Ovary (tissue), 9 donors: Measurements from ENCODE around the gene GLDN. TPM values are rescaled to one million over a fixed set of nuclear protein-coding genes. Genes with fewer than 3 reads are reported as not detected.
A peak's percentile ranks its signal among the peaks of the same experiment; 100 is the strongest.

Source experiments
- DNase-seq, 5 donors: peaks; one replicate each; pipeline ENCODE4 v3.0.0-alpha.2; 2019 to 2020
- H3K27ac ChIP-seq, 2 donors: fragments of 200-600 bp; one replicate each; pipeline versions ENCODE4 v1.5.1 to v1.8.0; 2019 to 2022
- H3K27me3 ChIP-seq: fragments of 200-600 bp; one replicate; pipeline ENCODE4 v1.8.0; 2022
- H3K36me3 ChIP-seq: fragments of 200-600 bp; sonication (generic); one replicate; pipeline ENCODE4 v1.5.1; 2019
- H3K4me1 ChIP-seq: one replicate; pipeline ENCODE4 v1.8.1; 2013; ENCODE audit warnings: mild to moderate bottlenecking, moderate library complexity; ENCODE audit not compliant: insufficient read depth
- H3K4me3 ChIP-seq: fragments of 200-600 bp; sonication (generic); one replicate; pipeline ENCODE4 v1.5.1; 2017
- H3K9me3 ChIP-seq, 2 donors: fragments of 200-600 bp in 1 of 2; sonication (generic) in 1 of 2; one replicate each; pipeline versions ENCODE4 v1.5.1 to v1.8.1; 2013 to 2019; ENCODE audit warnings: mild to moderate bottlenecking in 1 of 2, moderate library complexity in 1 of 2
- CTCF ChIP-seq, 3 donors: fragments of 450-650 bp in 2 of 3; fragments of 200-600 bp in 1 of 3; IDR thresholded peaks; one replicate each; pipeline versions ENCODE4 v1.5.1 to v1.8.0; 2016 to 2022; ENCODE audit warnings: antibody characterized with exemption in 3 of 3, mild to moderate bottlenecking in 1 of 3
- EP300 ChIP-seq: sonication (generic); formaldehyde crosslinking; IDR thresholded peaks from one replicate; pipeline ENCODE4 v1.6.1; 2017; ENCODE audit warnings: antibody characterized with exemption
- POLR2A ChIP-seq: fragments of 450-650 bp; IDR thresholded peaks from one replicate; pipeline ENCODE4 v1.6.1; 2017; ENCODE audit warnings: antibody characterized with exemption, mild to moderate bottlenecking, moderate library complexity
- WGBS, 3 donors: extraction: QIAGEN DNeasy Blood & Tissue Kit in 1 of 3; methylation state at CpG; one replicate each; pipeline versions ENCODE4 v1.1.5 to v1.1.7; 2013 to 2017; 5-methylcytosine and 5-hydroxymethylcytosine counted together
- intact Hi-C, 4 donors: fragments of 100-400 bp; cut with DNase I; formaldehyde crosslinking; loops; one replicate each; pipeline versions ENCODE4 v1.11.0 to v1.15.1; 2022 to 2023
- polyA plus RNA-seq, 2 donors: library from polyadenylated mRNA; stranded (reverse); fragments of 200-250 nt in 1 of 2; fragments of 350-450 nt in 1 of 2; fragmentation: Illumina TruSeq in 1 of 2; extraction: RNeasy Lipid Tissue Mini Kit (QIAGEN cat#74804) in 1 of 2; gene quantifications; one replicate each; pipeline ENCODE4 v1.2.3, GENCODE V29; 2013 to 2014
- total RNA-seq, 7 donors: library from RNA; depleted of rRNA in 2 of 7; stranded (reverse); fragments of >200 nt in 2 of 7; fragmentation: NEBNext Ultra II Directional in 3 of 7; extraction: Animal tissue kit (Norgen Biotek cat#: 25700) in 3 of 7; gene quantifications; one replicate each; pipeline versions ENCODE4 v1.1.0 to v1.2.4, GENCODE V29; 2016 to 2023
- donor health status: DM: no; HTN: no; CAD: no; lungs with moderate emphysema.
- donor health status: DM: no; HTN: no; CAD: no.
- donor health status: Bipolar disorder and iron deficiency.
- donor health status: DM: yes; HTN: yes; CAD: no.
- donor health status: DM: no; HTN: no; CAD: no.
- donor health status: DM: yes; HTN: yes; CAD: no.

Gene GLDN
- total and polyA plus RNA-seq, 9 donors = 0.33 to 10.3 (median 2.3) TPM; not detected in 1

- DNase-seq = no peak
- Histone ChIP-seq H3K27me3 (no peaks in the 10 kb centered on the region), H3K36me3 (no peaks in the 10 kb centered on the region), H3K27ac (no peak overlapping the region), H3K4me3 (no peak overlapping the region), H3K9me3 (no peaks in the 10 kb centered on the region), H3K4me1 (no peaks in the 10 kb centered on the region)
- 11 to 36% (median 33%) methylated on average over 2 of the region's 2 CpGs for WGBS, 3 donors
- TF ChIP-seq POLR2A = no peak
- intact Hi-C loops = no loop called here
These were observed 37.9 kb upstream of the GLDN start for GRCh38 chr15:51303462-51303980.

DNA sequence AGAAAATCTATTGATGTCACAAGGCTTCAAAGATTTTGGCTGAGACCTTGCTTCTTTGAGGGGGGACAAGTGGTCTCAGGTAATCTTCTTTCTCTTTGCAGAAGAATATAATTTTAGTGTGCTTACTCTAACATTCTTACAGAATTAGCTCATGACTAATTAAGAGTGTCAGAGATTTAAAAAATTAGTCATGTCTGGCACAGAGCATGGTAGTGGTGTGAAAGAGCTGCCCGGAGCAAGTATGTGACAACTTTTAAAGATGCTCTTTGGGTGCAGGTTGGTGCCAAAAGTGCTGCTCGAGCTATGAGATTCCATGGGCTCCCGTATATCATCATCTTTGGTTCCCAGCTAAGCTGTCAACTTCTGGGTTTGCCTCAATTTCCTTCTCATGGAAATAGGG lies 34.1 kb upstream of the GLDN start:
- no peak for TF ChIP-seq POLR2A
- no peak for TF ChIP-seq CTCF (IDR thresholded peaks at IDR 0.05)
- no peak for TF ChIP-seq EP300
- no peaks in the 10 kb centered on the region for H3K27me3 ChIP-seq
- H3K9me3 ChIP-seq = no peaks in the 10 kb centered on the region
- WGBS, 3 donors = 83 to 90% (median 89%) methylated on average over 3 of the region's 3 CpGs
- H3K27ac ChIP-seq = no peak overlapping the region
- H3K4me3 ChIP-seq = no peak overlapping the region
- DNase-seq = no peak
- H3K36me3 ChIP-seq = no peaks in the 10 kb centered on the region
- intact Hi-C loops = no loop called here
- H3K4me1 ChIP-seq = no peaks in the 10 kb centered on the region

DNA sequence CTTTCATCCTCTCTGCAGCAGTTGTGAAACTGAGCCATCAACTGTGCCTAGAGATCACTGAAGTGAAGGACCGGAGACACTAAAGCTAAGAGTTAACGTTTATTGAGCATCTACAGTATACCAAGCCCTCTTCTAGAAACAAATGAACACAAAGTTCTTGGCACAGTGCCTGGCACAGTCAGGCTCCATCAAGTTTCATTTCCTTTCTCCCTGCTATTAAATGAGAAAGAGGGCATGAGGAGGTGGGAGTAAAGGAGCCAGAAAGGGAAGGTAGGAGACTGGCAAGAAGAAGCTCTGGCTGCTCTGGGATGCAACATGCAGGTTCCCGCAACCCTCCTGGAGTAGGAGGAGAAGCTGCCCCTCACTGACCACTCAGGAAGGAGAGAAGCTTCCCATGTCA lies 33.6 kb upstream of the GLDN start:
- Histone ChIP-seq H3K4me3 (no peak overlapping the region), H3K9me3 (no peaks in the 10 kb centered on the region), H3K36me3 (no peaks in the 10 kb centered on the region), H3K27me3 (no peaks in the 10 kb centered on the region), H3K27ac (no peak overlapping the region), H3K4me1 (no peaks in the 10 kb centered on the region)
- TF ChIP-seq EP300 = no peak
- no peak for TF ChIP-seq CTCF (IDR thresholded peaks at IDR 0.05)
- TF ChIP-seq POLR2A = no peak
- DNase-seq = no peak
- intact Hi-C loops = no loop called here
- 80 to 87% (median 85%) methylated on average over 3 of the region's 3 CpGs for WGBS, 3 donors

DNA sequence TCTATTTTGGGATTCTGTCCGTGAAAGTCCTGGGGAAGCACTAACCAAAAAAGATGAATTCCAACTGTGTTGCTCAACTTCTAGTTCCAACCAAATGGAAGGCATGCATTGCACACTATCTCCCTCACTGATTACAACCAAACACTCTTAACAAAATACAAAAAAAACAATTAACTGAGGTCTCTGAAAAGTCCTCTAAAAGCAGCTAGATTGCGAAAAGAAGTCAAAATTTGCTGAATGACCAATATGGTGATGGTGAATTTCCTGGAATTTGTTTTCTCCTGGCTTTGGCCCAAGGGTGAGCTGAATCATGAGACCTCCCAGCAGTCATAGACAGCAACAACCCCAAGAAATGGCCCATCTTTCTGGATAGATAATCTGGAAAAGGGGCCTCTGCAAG lies 31.4 kb upstream of the GLDN start:
- Histone ChIP-seq H3K27me3 (no peaks in the 10 kb centered on the region), H3K27ac (no peak overlapping the region), H3K9me3 (no peaks in the 10 kb centered on the region), H3K4me1 (no peaks in the 10 kb centered on the region), H3K36me3 (no peaks in the 10 kb centered on the region), H3K4me3 (no peak overlapping the region)
- intact Hi-C loops = no loop called here
- 25 to 30% (median 26%) methylated on average over 2 of the region's 2 CpGs for WGBS, 3 donors
- DNase-seq = peak in 1 of 5 donors; percentile 22
- no peak for TF ChIP-seq POLR2A
- no peak for TF ChIP-seq EP300
- no peak for TF ChIP-seq CTCF (IDR thresholded peaks at IDR 0.05)

DNA sequence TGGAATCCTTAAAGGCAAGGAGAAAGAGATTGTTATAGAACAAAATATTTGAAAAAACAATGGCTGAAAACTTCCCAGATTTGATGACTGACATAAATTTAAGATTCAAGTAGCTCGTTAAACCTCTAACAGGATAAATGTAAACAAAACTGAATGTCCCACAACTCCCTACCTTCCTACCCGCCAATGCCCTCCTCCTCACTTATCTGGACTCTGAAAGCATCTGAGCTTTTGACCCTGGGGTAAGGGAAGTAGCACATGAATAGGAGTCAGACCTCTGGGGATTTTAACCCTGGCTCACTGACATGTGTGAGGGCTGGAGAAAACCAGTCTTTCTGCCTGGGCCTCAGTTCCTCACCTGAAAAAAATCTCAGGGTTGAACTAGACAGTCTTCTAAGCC lies 29.9 kb upstream of the GLDN start:
- intact Hi-C loops = no loop called here
- Histone ChIP-seq H3K4me1 (no peaks in the 10 kb centered on the region), H3K9me3 (no peaks in the 10 kb centered on the region), H3K27me3 (no peaks in the 10 kb centered on the region), H3K27ac (no peak overlapping the region), H3K36me3 (no peaks in the 10 kb centered on the region), H3K4me3 (no peak overlapping the region)
- TF ChIP-seq EP300 = no peak
- TF ChIP-seq CTCF (IDR thresholded peaks at IDR 0.05) = no peak
- no peak for TF ChIP-seq POLR2A
- no peak for DNase-seq
- WGBS, 3 donors = 49 to 72% (median 53%) methylated on average over 2 of the region's 2 CpGs
